WTC11 (cell line): ENCODE data around the gene RHBDL1. TPM values are rescaled to one million over a fixed set of nuclear protein-coding genes. Genes with fewer than 3 reads are reported as not detected.

Experiments used
- ATAC-seq: fragments of 200-7000 bp; cut with Tn5 transposase; 2 replicates; pipeline ENCODE4 v1.10.0; 2021; ENCODE audit warnings: mild to moderate bottlenecking, moderate library complexity
- CTCF ChIA-PET: fragments of 300-600 bp; sonication (Branson Sonifier 250); formaldehyde crosslinking; loops from one replicate; lab custom pipeline; 2021; ENCODE audit warnings: antibody characterized with exemption; lab: Charles Lee
- POLR2A ChIA-PET: fragments of 350-600 bp; sonication (Branson Sonifier 250); formaldehyde crosslinking; loops from one replicate; lab custom pipeline; 2021; ENCODE audit warnings: antibody characterized with exemption; lab: Charles Lee
- DNase-seq: peaks from one replicate; pipeline ENCODE4 v3.0.0; 2021; ENCODE audit warnings: low spot score
- H3K27ac Mint-ChIP-seq: 2 replicates; pipeline ENCODE4 v1.8.0; 2021; ENCODE audit warnings: mixed read lengths
- H3K27me3 Mint-ChIP-seq: 2 replicates; pipeline ENCODE4 v1.8.0; 2021; ENCODE audit warnings: low read depth, mild to moderate bottlenecking, moderate library complexity, mixed read lengths
- H3K36me3 Mint-ChIP-seq: 2 replicates; pipeline ENCODE4 v1.8.0; 2021; ENCODE audit warnings: mixed read lengths
- H3K4me1 Mint-ChIP-seq: 2 replicates; pipeline ENCODE4 v1.8.0; 2022; ENCODE audit warnings: mixed read lengths
- H3K4me3 Mint-ChIP-seq: 2 replicates; pipeline ENCODE4 v1.8.0; 2021; ENCODE audit warnings: mild to moderate bottlenecking, moderate library complexity, mixed read lengths
- H3K9me3 Mint-ChIP-seq: 2 replicates; pipeline ENCODE4 v1.8.0; 2021; ENCODE audit warnings: mixed read lengths
- CREB1 ChIP-seq: sonication (generic); formaldehyde crosslinking; IDR thresholded peaks from 2 replicates; pipeline ENCODE4 v1.8.0; 2023; ENCODE audit warnings: mild to moderate bottlenecking, missing genetic modification reagents
- ELF4 ChIP-seq: sonication (generic); formaldehyde crosslinking; IDR thresholded peaks from 2 replicates; pipeline ENCODE4 v1.8.1; 2022; ENCODE audit warnings: low read depth, mild to moderate bottlenecking, moderate library complexity, missing genetic modification reagents
- FOXK1 ChIP-seq: sonication (generic); formaldehyde crosslinking; IDR thresholded peaks from 2 replicates; pipeline ENCODE4 v1.8.0; 2022; ENCODE audit warnings: mild to moderate bottlenecking, moderate library complexity, missing genetic modification reagents
- FOXP1 ChIP-seq: sonication (generic); formaldehyde crosslinking; IDR thresholded peaks from 2 replicates; pipeline ENCODE4 v1.8.0; 2022; ENCODE audit warnings: missing genetic modification reagents, mild to moderate bottlenecking, moderate library complexity, borderline replicate concordance
- GRHL2 ChIP-seq: fragments of 250-450 bp; sonication (Bioruptor Pico); IDR thresholded peaks from 2 replicates; pipeline ENCODE4 v1.8.0; 2022; ENCODE audit warnings: mild to moderate bottlenecking, moderate library complexity; ENCODE audit not compliant: insufficient replicate concordance, severe bottlenecking
- MAX ChIP-seq: sonication (generic); formaldehyde crosslinking; IDR thresholded peaks from 2 replicates; pipeline ENCODE4 v1.8.0; 2022; ENCODE audit warnings: mild to moderate bottlenecking, missing genetic modification reagents
- RORB ChIP-seq: fragments of 250-450 bp; sonication (Bioruptor Pico); IDR thresholded peaks from 2 replicates; pipeline ENCODE4 v1.9.0; 2021; ENCODE audit warnings: mild to moderate bottlenecking
- ZNF232 ChIP-seq: sonication (generic); formaldehyde crosslinking; IDR thresholded peaks from 2 replicates; pipeline ENCODE4 v1.8.0; 2022; ENCODE audit warnings: mild to moderate bottlenecking, missing genetic modification reagents
- ZNF416 ChIP-seq: fragments of 250-450 bp; sonication (Bioruptor Pico); IDR thresholded peaks from 2 replicates; pipeline ENCODE4 v1.9.0; 2021; ENCODE audit warnings: mild to moderate bottlenecking, inconsistent platforms
- ZNF532 ChIP-seq: fragments of 250-450 bp; sonication (Bioruptor Pico); IDR thresholded peaks from 2 replicates; pipeline ENCODE4 v1.9.0; 2021; ENCODE audit warnings: mild to moderate bottlenecking, borderline replicate concordance
- ZNF671 ChIP-seq: fragments of 250-450 bp; sonication (Bioruptor Pico); IDR thresholded peaks from 2 replicates; pipeline ENCODE4 v1.8.0; 2021; ENCODE audit warnings: mild to moderate bottlenecking
- total RNA-seq: library from RNA; stranded (reverse); gene quantifications from 3 replicates; pipeline ENCODE4 v1.2.3, GENCODE V29; 2021
- TF ChIP-seq, protein P1 (sequence below): fragments of 250-450 bp; sonication (Bioruptor Pico); IDR thresholded peaks from 2 replicates; pipeline ENCODE4 v1.9.0; 2021; ENCODE audit warnings: mild to moderate bottlenecking
- TF ChIP-seq, protein P2 (sequence below): sonication (generic); formaldehyde crosslinking; IDR thresholded peaks from 2 replicates; pipeline ENCODE4 v1.8.1; 2023; ENCODE audit warnings: mild to moderate bottlenecking, missing genetic modification reagents, moderate library complexity
- TF ChIP-seq, protein P3 (sequence below): fragments of 250-450 bp; sonication (Bioruptor Pico); IDR thresholded peaks from 2 replicates; pipeline ENCODE4 v1.8.0; 2021; ENCODE audit warnings: mild to moderate bottlenecking

RHBDL1 gene
- total RNA-seq, 1 experiment from 2014 or later: 8.2 TPM

DNA sequence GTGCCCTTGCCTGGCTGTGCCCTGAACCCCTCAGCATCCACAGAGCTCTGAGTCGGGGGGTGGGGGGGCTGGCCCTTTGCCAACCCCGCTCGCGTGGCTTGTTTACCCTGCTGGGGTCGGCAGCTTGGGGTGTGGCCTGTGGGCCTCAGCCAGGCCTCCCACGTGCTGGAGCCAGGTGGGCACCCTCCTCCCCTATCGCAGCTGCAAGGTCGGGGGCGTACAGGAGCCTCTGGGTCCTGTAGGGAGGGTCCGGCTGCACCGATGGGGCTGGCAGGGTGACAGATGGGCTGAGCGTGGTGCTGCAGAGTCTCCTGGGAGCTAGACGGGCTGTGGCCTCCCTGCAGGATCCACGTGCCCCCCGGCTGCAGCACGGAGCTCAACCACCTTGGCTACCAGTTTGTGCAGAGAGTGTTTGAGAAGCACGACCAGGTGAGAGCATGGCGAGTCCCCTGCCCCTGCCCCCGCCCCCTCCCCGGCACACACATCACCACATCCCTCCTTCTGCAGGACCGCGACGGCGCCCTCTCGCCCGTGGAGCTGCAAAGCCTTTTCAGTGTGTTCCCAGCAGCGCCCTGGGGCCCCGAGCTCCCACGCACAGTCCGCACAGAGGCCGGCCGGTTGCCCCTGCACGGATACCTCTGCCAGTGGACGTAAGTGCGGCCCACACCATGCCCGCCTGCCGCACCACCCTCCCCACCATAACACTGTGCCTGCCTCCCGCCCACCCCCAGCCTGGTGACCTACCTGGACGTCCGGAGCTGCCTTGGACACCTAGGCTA is 3.9 kb upstream of the RHBDL1 start:
- H3K27me3 Mint-ChIP-seq: no peaks in the 10 kb centered on the region
- CTCF ChIA-PET: interaction anchor here (0.7 to 1.4 kb wide), 2 partner anchors 11 to 23 kb away, joined by 3 to 4 read pairs; no protein-coding TSS in a partner anchor
- H3K36me3 Mint-ChIP-seq: peaks cover 11% of the 10 kb centered on the region
- no peak for ATAC-seq
- POLR2A ChIA-PET: no interaction called here
- TF ChIP-seq ZNF671 (CRISPR knock-in tag): no peak
- TF ChIP-seq GRHL2: no peak
- TF ChIP-seq ELF4: no peak
- TF ChIP-seq FOXP1: no peak
- TF ChIP-seq, protein P1, sequence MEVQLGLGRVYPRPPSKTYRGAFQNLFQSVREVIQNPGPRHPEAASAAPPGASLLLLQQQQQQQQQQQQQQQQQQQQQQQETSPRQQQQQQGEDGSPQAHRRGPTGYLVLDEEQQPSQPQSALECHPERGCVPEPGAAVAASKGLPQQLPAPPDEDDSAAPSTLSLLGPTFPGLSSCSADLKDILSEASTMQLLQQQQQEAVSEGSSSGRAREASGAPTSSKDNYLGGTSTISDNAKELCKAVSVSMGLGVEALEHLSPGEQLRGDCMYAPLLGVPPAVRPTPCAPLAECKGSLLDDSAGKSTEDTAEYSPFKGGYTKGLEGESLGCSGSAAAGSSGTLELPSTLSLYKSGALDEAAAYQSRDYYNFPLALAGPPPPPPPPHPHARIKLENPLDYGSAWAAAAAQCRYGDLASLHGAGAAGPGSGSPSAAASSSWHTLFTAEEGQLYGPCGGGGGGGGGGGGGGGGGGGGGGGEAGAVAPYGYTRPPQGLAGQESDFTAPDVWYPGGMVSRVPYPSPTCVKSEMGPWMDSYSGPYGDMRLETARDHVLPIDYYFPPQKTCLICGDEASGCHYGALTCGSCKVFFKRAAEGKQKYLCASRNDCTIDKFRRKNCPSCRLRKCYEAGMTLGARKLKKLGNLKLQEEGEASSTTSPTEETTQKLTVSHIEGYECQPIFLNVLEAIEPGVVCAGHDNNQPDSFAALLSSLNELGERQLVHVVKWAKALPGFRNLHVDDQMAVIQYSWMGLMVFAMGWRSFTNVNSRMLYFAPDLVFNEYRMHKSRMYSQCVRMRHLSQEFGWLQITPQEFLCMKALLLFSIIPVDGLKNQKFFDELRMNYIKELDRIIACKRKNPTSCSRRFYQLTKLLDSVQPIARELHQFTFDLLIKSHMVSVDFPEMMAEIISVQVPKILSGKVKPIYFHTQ (CRISPR knock-in tag): no peak
- no peak for TF ChIP-seq ZNF416
- no peak for TF ChIP-seq RORB (CRISPR knock-in tag)
- TF ChIP-seq ZNF232 (CRISPR knock-in tag): no peak
- TF ChIP-seq ZNF532: no peak
- TF ChIP-seq CREB1: no peak
- TF ChIP-seq FOXK1: no peak
- no peak for TF ChIP-seq MAX (CRISPR knock-in tag)
- TF ChIP-seq, protein P2, sequence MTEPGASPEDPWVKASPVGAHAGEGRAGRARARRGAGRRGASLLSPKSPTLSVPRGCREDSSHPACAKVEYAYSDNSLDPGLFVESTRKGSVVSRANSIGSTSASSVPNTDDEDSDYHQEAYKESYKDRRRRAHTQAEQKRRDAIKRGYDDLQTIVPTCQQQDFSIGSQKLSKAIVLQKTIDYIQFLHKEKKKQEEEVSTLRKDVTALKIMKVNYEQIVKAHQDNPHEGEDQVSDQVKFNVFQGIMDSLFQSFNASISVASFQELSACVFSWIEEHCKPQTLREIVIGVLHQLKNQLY (CRISPR knock-in tag): no peak
- no peaks in the 10 kb centered on the region for H3K9me3 Mint-ChIP-seq
- no peak for DNase-seq
- no peak overlapping the region for H3K4me3 Mint-ChIP-seq
- no peak overlapping the region for H3K27ac Mint-ChIP-seq
- peaks cover 7% of the 10 kb centered on the region for H3K4me1 Mint-ChIP-seq

DNA sequence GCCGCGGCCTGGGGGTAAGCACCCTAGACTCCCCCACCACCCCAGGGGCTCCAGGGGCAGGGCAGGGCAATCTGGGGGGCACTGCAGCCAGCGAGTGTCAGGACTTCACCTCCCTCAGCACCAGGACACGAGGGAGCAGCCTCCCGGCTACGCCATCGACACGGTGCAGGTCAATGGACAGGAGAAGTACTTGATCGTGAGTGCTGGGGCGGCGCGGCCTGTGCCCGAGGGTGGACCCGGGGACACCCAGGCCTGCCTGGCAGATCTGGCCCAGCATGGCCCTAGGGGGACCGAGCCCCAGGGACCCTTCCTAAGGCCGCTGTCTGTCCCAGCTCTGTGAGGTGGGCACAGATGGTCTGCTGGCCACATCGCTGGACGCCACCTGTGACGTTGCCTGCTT is 3.1 kb upstream of the RHBDL1 start:
- ATAC-seq: no peak
- no peak overlapping the region for H3K4me3 Mint-ChIP-seq
- TF ChIP-seq, protein P3, sequence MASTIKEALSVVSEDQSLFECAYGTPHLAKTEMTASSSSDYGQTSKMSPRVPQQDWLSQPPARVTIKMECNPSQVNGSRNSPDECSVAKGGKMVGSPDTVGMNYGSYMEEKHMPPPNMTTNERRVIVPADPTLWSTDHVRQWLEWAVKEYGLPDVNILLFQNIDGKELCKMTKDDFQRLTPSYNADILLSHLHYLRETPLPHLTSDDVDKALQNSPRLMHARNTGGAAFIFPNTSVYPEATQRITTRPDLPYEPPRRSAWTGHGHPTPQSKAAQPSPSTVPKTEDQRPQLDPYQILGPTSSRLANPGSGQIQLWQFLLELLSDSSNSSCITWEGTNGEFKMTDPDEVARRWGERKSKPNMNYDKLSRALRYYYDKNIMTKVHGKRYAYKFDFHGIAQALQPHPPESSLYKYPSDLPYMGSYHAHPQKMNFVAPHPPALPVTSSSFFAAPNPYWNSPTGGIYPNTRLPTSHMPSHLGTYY (CRISPR knock-in tag): no peak
- TF ChIP-seq, protein P2 (CRISPR knock-in tag): no peak
- TF ChIP-seq, all 79 proteins: peak for 0
- peaks cover 12% of the 10 kb centered on the region for H3K4me1 Mint-ChIP-seq
- H3K27me3 Mint-ChIP-seq: no peaks in the 10 kb centered on the region
- CTCF ChIA-PET: interaction anchor here (0.7 kb wide), 1 partner anchor 12 kb away, joined by 4 read pairs; no protein-coding TSS in a partner anchor
- no peaks in the 10 kb centered on the region for H3K9me3 Mint-ChIP-seq
- H3K36me3 Mint-ChIP-seq: peaks cover 11% of the 10 kb centered on the region
- no peak for DNase-seq
- POLR2A ChIA-PET: no interaction called here
- no peak overlapping the region for H3K27ac Mint-ChIP-seq
